Gastrocnemius medialis (tissue), 4 donors: ENCODE measurements around the gene SEPHS1. TPM values are rescaled to one million over a fixed set of nuclear protein-coding genes. Genes with fewer than 3 reads are reported as not detected.
A peak's percentile ranks its signal among the peaks of the same experiment; 100 is the strongest.

ENCODE experiments used
- ATAC-seq, 2 donors: fragments of 150-250 bp; one replicate each; pipeline ENCODE4 v1.9.1; 2016
- DNase-seq, 2 donors: peaks; one replicate each; pipeline ENCODE4 v3.0.0-alpha.2; 2019
- H3K27ac ChIP-seq, 4 donors: fragments of 200-600 bp; sonication (generic); 1 replicate in 1 of 4; 2 replicates in 3 of 4; pipeline ENCODE4 v1.5.1; 2016 to 2018; ENCODE audit warnings: mild to moderate bottlenecking in 2 of 4, moderate library complexity in 1 of 4
- H3K27me3 ChIP-seq, 3 donors: fragments of 200-600 bp; sonication (generic) in 2 of 3; 1 replicate in 1 of 3; 2 replicates in 2 of 3; pipeline versions ENCODE4 v1.5.1 to v1.6.0; 2016 to 2019; ENCODE audit warnings: mild to moderate bottlenecking in 1 of 3, moderate library complexity in 1 of 3
- H3K36me3 ChIP-seq, 2 donors: fragments of 200-600 bp; sonication (generic) in 1 of 2; one replicate each; pipeline ENCODE4 v1.5.1; 2017 to 2018
- H3K4me1 ChIP-seq, 2 donors: fragments of 200-600 bp; sonication (generic) in 1 of 2; one replicate each; pipeline ENCODE4 v1.5.1; 2016 to 2017; ENCODE audit warnings: mild to moderate bottlenecking in 2 of 2
- H3K4me3 ChIP-seq, 4 donors: fragments of 200-600 bp; sonication (generic) in 3 of 4; 1 replicate in 1 of 4; 2 replicates in 3 of 4; pipeline ENCODE4 v1.5.1; 2016 to 2019; ENCODE audit warnings: mild to moderate bottlenecking in 2 of 4
- H3K9me3 ChIP-seq, 3 donors: fragments of 200-600 bp; sonication (generic) in 2 of 3; 1 replicate in 1 of 3; 2 replicates in 2 of 3; pipeline ENCODE4 v1.5.1; 2016 to 2019
- POLR2A ChIP-seq, 2 donors: fragments of 450-650 bp; IDR thresholded peaks; one replicate each; pipeline ENCODE4 v1.6.1; 2017; ENCODE audit warnings: antibody characterized with exemption in 2 of 2, mild to moderate bottlenecking in 2 of 2, moderate library complexity in 2 of 2
- in situ Hi-C, 4 donors: fragments of 200-750 bp; cut with MboI; loops; one replicate each; pipeline versions ENCODE4 v1.15.0 to v1.8.0; 2017; ENCODE audit warnings: low sequenced_read_pairs in 4 of 4
- intact Hi-C: fragments of 100-400 bp; cut with DNase I; formaldehyde crosslinking; loops from one replicate; pipeline ENCODE4 v1.15.1; 2023; ENCODE audit warnings: low total_unique reads
- total RNA-seq, 4 donors: library from RNA; depleted of rRNA; stranded (reverse); fragments of >200 nt; gene quantifications; one replicate each; pipeline versions ENCODE4 v1.1.0 to v1.2.3, GENCODE V29; 2016
- TF ChIP-seq, protein P1 (sequence below), 5 experiments: fragments of 450-650 bp in 3 of 5; fragments of 200-600 bp in 2 of 5; sonication (generic) in 2 of 5; IDR thresholded peaks in 4 of 5; conservative IDR thresholded peaks in 1 of 5; 1 replicate in 4 of 5; 2 replicates in 1 of 5; pipeline ENCODE4 v1.5.1; 2016 to 2019; ENCODE audit warnings: antibody characterized with exemption in 5 of 5, mild to moderate bottlenecking in 3 of 5, moderate library complexity in 3 of 5

Gene SEPHS1
- total RNA-seq, 4 donors from 2014 or later = 22.4 to 29.7 (median 27.9) TPM

- peak overlapping the region; percentile 57 to 73 (median 66) for H3K27ac ChIP-seq
Measured at GRCh38 chr10:13272164-13272571, 75.9 kb downstream of the SEPHS1 start.

GRCh38 chr10:13271552-13272163 is 76.4 kb downstream of the SEPHS1 start:
- no peak for TF ChIP-seq POLR2A (IDR thresholded peaks at IDR 0.05)
- TF ChIP-seq, protein P1, sequence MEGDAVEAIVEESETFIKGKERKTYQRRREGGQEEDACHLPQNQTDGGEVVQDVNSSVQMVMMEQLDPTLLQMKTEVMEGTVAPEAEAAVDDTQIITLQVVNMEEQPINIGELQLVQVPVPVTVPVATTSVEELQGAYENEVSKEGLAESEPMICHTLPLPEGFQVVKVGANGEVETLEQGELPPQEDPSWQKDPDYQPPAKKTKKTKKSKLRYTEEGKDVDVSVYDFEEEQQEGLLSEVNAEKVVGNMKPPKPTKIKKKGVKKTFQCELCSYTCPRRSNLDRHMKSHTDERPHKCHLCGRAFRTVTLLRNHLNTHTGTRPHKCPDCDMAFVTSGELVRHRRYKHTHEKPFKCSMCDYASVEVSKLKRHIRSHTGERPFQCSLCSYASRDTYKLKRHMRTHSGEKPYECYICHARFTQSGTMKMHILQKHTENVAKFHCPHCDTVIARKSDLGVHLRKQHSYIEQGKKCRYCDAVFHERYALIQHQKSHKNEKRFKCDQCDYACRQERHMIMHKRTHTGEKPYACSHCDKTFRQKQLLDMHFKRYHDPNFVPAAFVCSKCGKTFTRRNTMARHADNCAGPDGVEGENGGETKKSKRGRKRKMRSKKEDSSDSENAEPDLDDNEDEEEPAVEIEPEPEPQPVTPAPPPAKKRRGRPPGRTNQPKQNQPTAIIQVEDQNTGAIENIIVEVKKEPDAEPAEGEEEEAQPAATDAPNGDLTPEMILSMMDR (IDR thresholded peaks at IDR 0.05 in 4 of 5, conservative IDR thresholded peaks at IDR 0.05 in 1 of 5) = peak in 3 of 5 experiments; percentile 26 to 52 (median 41)
- peak; percentile 5 to 45 for DNase-seq
- intact Hi-C loops = loop anchor here (1.0 to 2.0 kb wide), 2 partner anchors 31 to 53 kb away; no protein-coding TSS in a partner anchor
- in situ Hi-C loops = no loop called here
- Histone ChIP-seq H3K27me3 (no peaks in the 10 kb centered on the region), H3K36me3 (no peaks in the 10 kb centered on the region), H3K27ac (peak overlapping the region; percentile 57 to 73 (median 66)), H3K4me3 (peak overlapping the region in 3 of 4 donors; percentile 18 to 30 (median 20)), H3K9me3 (no peaks in the 10 kb centered on the region), H3K4me1 (peaks cover 16% of the 10 kb centered on the region in 2 donors)
- peak; percentile 25 to 52 for ATAC-seq

More at GRCh38 chr10:13272164-13272571, 75.9 kb downstream of the SEPHS1 start:
- ATAC-seq (peak; percentile 91 to 92), DNase-seq (peak; percentile 57 to 66)
- H3K4me1 ChIP-seq = peaks cover 16% of the 10 kb centered on the region in 2 donors
- intact Hi-C loops (loop anchor here (2.0 kb wide), 1 partner anchor 53 kb away; no protein-coding TSS in a partner anchor), in situ Hi-C loops (no loop called here)
- H3K9me3 ChIP-seq = no peaks in the 10 kb centered on the region
- H3K4me3 ChIP-seq = peak overlapping the region in 3 of 4 donors; percentile 18 to 30 (median 20)
- TF ChIP-seq POLR2A (IDR thresholded peaks at IDR 0.05) = no peak
- TF ChIP-seq, protein P1 (IDR thresholded peaks at IDR 0.05 in 4 of 5, conservative IDR thresholded peaks at IDR 0.05 in 1 of 5) = peak in 1 of 5 experiments; percentile 20
- no peaks in the 10 kb centered on the region for H3K36me3 ChIP-seq
- H3K27me3 ChIP-seq = no peaks in the 10 kb centered on the region

GRCh38 chr10:13270877-13271551 is 77.1 kb downstream of the SEPHS1 start:
- in situ Hi-C loops = no loop called here
- Histone ChIP-seq H3K4me3 (no peak overlapping the region), H3K27ac (peak overlapping the region in 3 of 4 donors; percentile 57 to 73 (median 67)), H3K4me1 (peaks cover 16% of the 10 kb centered on the region in 2 donors), H3K27me3 (no peaks in the 10 kb centered on the region), H3K36me3 (no peaks in the 10 kb centered on the region), H3K9me3 (no peaks in the 10 kb centered on the region)
- DNase-seq (no peak), ATAC-seq (no peak)
- intact Hi-C loops = loop anchor here (1.0 kb wide), 1 partner anchor 31 kb away; no protein-coding TSS in a partner anchor
- no peak for TF ChIP-seq POLR2A (IDR thresholded peaks at IDR 0.05)
- TF ChIP-seq, protein P1 (IDR thresholded peaks at IDR 0.05 in 4 of 5, conservative IDR thresholded peaks at IDR 0.05 in 1 of 5) = no peak

GRCh38 chr10:13268841-13269240 is 79.3 kb downstream of the SEPHS1 start:
- H3K27ac ChIP-seq = no peak overlapping the region

More at GRCh38 chr10:13268841-13269240, 79.3 kb downstream of the SEPHS1 start:
- peaks cover 16% of the 10 kb centered on the region in 2 donors for H3K4me1 ChIP-seq
- H3K27me3 ChIP-seq = no peaks in the 10 kb centered on the region
- intact Hi-C loops = no loop called here
- DNase-seq (no peak), ATAC-seq (no peak)
- H3K4me3 ChIP-seq = no peak overlapping the region
- no peaks in the 10 kb centered on the region for H3K36me3 ChIP-seq
- no peaks in the 10 kb centered on the region for H3K9me3 ChIP-seq
- TF ChIP-seq, protein P1 (IDR thresholded peaks at IDR 0.05 in 4 of 5, conservative IDR thresholded peaks at IDR 0.05 in 1 of 5) = no peak
- in situ Hi-C loops = no loop called here
